ENCODE data around the gene ITGBL1.

ITGBL1 gene

DNA sequence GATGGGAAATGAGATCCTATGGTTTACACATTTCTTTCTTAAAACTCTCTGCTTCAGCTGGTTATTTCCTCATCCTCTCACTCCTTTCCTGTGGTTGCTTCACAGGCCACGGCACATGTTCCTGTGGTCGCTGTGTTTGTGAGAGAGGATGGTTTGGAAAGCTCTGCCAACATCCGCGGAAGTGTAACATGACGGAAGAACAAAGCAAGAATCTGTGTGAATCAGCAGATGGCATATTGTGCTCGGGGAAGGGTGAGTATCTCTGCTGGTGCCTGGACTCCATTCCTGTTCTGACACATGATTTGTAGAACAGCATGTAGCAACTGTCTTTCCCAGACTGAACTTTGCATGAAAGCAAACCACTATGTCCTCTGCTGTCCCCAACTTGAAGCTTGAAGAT, 254.2 kb downstream of the ITGBL1 start:
- DNase-seq: no peak

DNA sequence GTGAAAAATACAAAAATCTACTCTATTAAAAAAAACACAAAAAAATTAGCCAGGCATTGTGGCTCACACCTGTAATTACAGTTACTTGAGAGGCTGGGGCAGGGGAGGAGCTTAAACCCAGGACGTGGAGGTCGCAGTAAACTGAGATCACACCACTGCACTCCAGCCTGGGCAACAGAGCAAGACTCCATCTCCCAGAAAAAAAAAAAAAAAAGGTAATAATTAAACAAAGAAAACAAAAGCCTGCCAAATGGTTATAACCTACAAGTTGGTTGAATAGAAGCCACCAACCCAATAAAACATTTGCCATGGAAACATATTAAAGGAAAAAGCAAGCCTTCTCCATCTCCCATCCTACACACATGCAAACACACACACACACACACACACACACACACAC, 255.2 kb downstream of the ITGBL1 start:
- no peak for DNase-seq

DNA sequence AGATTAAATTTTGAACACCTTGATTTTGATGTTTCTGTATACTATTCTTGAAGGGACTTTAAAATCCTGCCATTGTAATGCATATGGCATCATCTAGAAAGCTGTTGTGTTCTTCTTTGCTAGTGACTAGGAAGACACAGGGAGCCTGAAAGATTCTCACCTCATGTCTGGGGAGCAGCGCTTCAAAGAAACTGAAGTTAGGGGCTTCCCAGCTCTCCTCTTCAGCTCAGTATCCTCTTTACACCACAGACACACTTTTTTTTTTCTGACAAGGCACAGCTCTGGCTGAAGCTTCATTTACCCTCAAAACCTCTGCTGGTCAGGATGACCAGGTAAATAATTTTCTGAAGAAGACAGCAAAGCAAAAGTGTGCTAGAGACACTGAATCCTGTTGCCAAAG, 255.6 kb downstream of the ITGBL1 start:
- DNase-seq: no peak

DNA sequence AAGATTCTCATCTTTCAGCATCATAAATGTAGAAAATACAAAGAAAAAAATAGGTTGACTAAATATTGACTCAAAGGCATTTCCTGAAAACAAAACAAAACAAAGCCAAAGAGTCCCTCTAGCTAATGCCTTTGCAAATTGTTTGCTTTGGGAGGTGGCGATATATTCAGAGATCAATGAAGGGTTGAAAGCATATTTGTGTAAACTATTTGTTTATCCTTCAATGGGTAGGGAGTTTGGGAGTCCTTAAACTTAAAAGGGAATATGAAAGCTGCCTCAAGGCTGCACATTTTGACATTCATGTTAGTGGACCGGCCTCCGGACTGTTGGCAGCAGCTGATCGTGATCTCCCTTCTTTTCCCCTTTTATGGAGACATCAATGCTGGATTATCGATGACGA, 257.5 kb downstream of the ITGBL1 start:
- DNase-seq: no peak

DNA sequence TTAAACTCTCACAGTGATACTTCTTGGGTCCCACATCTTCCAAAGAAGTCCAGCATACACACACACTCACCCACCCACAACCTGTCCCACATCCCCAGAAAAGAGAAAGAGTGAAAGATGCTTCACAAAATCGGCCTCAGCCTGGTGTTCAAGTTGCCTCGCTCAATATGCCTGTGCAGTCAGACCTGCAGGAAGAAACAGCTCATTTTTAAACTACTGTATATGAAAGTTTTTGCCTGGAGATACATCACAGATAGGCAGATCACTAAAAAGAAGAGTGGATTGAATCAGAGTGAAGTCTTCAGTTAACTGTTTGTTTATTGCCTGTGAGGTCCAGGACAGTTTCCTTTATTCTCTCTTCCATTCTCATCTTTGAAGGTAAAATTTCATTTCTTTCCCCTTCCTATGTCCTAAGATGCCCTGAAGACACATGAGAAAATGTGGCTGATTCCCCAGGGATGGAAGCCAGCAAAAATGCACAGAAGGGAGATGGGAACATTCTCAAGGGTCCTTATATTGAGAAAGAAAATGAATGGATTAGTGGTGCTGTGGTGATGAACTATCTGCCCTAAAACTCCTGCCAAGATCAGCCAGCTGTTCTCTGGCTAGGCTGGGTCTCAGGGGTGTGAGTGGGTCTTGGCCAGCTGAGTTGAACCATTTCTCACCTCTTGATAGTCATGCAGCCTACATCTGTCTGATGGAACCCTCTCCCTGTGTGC, 259.0 kb downstream of the ITGBL1 start:
- no peak for DNase-seq

DNA sequence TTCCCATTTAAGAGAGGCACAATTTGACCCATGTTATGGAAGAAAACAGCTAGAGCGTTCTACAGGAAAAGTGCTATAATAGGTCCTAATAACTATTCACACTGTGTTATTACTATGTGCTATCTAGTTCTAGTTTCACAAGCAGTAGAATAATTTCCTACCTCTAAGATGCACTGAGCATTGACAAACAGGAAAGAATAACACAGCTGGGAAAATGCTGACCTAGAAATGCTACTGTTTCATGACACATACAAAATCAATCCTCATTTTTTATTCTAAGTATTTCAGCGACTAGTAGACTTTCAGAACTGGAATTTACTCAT, 259.5 kb downstream of the ITGBL1 start:
- no peak for DNase-seq

DNA sequence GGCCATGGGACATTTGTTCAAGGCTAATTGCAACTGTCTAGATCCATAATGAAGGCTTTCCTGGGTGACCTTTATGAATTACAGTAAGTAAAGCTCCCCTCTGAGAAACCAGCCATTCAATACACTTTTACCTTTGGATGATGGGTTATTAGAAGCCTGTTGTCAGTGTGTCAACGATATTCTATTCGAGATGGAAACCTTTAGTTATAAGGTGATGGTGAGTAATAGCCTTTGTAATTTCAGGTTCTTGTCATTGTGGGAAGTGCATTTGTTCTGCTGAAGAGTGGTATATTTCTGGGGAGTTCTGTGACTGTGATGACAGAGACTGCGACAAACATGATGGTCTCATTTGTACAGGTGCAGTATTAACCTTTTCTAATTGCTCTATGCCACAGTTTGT, 261.7 kb downstream of the ITGBL1 start:
- DNase-seq: no peak

DNA sequence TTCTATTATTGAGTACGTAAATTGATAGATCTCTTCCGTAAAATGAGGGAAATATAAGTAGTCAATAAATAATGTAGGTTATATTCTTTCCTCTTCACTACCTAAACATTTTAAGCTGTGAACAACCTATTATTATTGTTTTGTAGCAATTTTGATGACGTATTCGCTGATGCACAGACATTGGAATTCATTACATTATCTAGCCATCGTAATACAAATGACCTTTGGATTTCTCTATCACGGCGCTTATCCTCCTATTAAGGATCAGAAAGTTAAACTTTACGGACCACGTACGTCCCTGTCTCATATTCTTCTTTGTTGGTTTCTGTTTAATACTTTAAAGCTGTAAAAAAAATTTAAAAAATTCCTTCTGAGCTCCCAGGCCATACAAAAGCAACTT, 264.9 kb downstream of the ITGBL1 start:
- no peak for DNase-seq

DNA sequence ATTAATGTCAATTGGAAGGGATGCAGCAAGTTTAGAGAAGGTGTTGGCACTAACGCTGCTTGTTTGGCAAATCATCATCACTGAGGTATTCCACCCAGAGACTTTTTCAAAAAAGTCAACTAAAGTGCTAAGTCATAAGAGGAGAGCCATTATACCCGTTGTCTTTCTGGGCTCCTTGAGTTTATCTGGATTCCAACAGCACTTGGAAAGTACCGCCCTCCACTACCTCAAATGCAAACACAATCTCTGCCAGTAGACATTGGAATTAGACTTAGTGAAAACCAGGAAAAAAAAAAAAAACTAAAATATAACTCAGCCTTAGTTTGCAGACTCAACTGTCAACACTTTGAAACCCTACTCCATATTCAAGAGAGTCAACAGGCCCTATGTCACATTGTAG, 266.0 kb downstream of the ITGBL1 start:
- no peak for DNase-seq

DNA sequence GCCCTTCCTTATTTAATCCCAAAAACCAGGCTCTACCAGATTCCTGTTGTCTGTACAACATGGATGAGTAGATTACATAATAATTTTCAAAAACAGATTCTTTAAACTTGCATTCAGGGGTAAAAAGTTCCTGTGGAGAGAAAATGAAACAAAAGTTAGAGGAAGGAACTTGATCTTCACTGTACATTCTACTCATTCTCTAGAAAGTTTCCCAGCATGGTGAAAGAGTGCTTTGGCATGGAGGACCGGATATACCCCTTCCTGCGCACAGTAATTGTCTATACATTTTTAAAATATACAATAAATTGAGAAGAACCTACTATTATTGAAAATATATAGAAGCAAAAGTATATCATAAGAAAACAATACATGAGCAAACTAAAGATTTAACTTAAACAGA, 274.2 kb downstream of the ITGBL1 start:
- no peak for DNase-seq

DNA sequence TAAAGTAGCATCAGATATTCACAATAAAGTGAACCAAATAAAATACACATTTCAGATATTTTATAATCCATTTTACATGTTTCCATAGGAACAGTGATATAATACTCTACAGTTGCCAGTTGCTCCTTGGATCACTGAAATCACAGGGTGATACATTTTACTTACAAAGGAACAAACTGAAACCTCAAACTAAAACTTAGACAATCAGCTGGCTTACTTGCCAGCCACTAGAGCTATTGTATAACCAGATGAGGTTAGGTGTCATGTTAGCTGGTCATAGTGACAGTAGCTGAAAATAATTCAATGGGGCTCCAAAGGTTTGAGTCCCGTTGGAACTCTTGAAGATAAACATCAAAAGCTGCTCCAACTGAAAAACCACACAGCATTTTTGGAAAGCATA, 274.6 kb downstream of the ITGBL1 start:
- no peak for DNase-seq

DNA sequence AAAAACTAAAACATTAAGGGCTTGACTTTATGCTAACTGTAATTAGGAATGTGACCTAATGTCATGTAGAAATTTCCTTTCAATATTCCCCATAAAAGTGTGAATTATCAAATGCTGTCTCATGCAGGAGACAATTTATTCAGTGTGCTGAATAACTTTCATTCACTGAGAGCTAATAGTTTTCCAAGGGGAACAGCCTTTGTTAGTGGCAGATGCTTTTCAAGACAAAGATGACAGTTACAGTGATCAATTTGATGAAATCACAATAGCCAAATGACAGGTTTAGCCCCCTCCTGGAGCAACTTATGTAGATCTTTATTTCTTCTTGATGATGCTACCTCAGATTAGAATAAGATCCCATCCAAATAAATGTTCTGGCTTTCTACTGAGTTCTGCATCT, 275.5 kb downstream of the ITGBL1 start:
- DNase-seq: no peak

DNA sequence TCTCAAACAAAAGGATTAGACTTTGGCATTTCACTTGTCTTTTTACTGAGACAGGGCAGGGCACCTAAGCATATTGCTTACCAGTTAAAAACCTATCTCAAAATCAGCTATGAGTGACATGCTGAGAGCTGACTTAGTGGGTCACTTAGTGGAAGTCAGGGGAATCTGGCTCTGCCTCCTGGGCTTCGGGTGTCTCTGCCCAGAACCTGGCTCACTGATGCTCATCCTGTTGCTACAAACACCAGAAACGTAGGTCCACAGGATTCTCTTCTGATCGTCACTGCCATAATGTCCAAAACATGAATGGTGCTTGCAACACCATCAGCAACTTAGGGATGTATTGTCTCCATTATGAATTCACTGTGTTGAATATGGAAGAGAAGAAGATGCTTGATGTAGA, 276.1 kb downstream of the ITGBL1 start:
- DNase-seq: no peak

DNA sequence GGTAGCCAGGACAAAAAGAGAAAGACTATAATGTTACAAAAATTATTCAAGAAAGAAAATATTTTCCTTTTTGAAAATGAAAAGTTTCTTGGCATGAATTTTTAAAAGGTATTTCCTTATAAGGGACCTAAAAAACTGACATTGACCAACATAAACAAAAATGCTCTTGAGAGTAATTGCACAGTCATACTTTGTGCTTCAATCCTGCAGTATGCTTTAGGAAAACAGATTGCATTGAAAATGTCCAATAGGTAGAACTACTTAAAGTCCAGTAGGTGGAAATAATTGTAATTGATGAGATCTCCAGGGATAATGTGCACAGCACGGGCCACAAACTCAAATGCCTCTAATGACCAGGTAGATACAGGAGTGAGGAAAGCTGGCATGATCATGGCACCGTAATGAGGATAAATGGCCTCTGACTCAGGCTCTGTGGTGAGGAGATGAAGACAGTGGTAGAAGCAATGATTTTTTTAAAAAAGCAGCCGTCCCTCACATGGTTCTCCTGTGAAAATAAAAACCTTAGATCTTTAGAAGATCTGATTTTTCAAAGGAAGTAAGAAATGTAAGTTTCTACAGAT, 278.0 kb downstream of the ITGBL1 start:
- DNase-seq: no peak

DNA sequence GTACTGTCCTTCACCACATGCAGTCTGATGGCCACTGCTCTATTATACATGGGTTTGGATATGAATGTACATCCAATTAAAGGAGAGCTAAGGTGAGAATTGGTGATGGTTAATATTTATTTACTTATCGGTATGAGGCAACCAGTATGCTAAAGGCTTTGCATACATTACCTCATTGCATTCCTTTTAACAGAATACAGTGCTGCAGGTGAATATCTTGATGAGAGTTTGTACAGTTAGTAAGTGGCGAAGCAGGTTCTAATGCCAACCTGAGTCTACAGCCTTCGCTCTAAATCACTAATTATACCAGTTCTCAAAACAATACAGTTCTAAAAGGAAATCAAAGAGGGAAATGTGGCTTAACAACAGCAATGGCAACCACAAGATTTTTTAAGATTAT, 284.1 kb downstream of the ITGBL1 start:
- no peak for DNase-seq

DNA sequence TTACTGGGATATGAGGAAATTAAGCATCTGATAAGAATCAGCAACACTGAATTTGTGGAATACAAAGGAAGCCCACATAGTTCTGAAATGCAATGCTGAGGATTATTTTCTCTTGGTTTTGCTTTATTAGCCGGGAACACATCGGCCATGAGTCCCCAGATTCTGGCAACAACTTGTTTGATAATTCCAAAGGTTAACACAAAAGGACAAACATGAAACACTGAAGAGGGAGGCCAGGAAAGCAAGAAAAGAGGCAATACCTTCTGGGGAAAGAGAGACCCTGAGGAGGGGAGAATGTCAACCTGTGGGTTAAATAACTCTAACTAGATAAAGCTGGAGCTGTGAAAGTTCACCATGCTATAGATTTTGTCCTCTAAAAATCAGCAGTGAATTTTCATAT, 285.9 kb downstream of the ITGBL1 start:
- no peak for DNase-seq

DNA sequence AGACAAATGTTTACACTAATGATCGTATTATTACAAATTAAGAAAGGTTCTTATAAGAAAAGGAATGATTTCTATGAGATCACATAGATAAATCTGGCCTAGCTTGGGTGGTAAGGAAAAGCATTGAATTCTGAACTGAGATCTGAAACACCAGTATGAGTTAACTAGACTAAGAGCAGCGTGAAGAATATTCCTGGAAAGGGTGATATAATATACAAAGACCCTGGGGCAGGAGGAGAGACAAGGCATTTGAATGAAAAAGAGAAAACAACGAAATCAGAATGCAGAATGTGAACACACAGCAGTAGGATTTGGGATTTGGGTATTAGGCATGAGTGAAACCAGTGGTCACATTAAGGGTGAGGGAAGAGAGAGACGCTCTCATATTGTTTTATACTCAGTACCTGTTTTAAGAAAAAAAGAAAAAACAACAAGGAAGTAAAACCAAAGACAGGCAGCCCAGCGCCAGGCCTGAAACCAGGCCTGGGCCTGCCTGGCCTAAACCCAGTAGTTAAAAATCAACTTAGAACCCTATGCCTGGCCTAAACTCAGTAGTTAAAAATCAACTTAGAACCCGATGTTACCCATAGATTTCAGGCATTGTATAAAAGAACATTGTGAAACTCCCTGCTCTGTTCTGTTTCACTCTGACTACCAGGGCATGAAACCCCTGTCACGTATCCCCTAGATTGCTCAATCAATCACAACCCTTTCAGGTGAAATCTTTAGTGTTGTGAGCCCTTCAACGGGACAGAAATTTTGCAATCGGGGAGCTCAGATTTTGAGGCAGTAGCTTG, 287.1 kb downstream of the ITGBL1 start:
- DNase-seq: no peak

DNA sequence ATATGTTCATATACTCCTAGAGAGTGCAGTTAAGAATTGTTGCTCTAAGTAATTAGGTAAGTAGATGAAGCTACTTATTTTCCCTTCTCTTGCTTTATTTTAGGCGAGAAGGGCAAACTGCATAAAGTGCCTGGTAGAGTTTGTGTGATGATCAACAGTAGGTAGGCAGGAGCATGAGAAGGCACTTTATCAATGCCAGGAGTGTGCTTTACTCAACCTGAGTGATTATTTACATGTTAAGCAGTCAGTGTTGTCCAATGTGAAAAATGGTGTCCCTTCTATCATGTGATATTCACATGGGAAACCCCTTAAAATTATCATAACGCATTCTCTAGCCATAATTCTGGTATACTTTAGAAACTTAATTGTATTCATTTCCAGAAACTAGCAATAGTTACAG, 294.0 kb downstream of the ITGBL1 start:
- DNase-seq: no peak

DNA sequence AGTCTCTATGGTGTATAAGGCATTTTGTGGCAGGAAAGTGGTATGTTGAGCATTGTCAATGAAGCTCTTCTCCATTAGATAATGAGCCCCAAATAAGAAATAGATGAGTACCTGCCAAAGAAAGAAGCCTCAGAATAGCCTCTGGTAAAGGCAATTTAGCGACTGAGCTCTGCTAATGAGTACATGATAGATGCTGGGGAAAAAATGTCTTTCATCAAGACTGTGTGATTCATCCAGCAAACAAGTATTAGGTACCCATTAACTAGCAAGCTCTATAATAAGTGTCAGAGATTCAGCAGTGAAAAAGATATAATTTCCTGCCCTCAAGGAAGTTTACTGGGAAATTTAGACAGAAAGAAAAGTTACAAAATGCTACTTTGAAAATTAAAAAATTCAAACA, 294.6 kb downstream of the ITGBL1 start:
- DNase-seq: no peak

DNA sequence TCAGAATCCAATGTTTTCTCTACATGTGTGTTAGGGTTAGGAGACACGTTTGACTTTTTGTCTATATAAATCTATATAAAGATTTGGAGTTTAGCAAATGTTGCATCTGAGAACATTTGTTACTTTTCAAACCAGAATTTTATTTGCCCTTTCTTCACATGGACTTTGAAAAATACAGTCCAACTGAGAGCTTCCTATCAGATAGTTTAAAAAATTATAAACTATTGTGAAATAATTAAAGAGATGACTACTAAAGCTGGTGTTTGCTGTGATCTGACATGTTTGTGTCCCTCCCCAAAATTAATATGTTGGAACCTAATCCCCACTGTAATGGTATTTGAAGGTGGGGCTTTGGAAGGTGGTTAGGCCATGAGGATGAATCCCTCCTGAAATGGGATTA, 297.1 kb downstream of the ITGBL1 start:
- DNase-seq: no peak

DNA sequence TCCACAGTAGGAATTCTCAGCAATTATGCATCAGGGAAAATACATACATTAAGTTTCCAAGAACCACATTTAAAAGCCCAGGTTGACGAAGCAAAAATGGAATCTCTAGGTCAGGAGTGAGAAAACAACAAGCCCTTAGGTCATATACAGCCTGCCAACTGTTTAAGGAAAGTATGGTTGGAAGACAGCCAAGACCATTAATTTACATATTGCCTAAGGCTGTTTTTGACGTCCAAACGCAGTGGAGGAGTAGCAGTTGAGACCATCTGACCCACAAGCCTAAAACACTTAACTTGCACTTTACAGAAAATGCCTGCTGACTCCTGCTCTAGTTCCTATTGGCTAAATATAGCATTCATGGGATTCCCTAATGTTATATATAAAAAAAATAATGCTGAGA, 299.0 kb downstream of the ITGBL1 start:
- DNase-seq: peak; percentile 97

DNA sequence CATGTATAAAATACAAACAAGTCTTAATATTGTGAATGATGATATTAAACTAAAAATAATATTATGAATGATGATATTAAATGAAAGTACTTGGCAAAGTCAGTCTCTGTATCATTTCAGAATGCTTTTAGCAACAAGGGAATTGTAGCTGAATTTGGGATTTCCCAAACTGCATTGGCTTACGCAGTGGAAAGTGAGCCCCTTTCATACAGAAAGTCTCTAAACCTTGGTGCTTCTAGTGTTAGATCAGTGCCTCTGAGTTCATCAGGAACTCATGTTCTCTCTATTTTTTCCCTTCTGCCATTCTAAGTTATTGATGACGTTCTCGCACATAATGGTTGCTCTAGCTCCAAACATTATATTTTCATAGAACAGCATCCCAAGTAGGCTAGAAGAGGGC, 300.0 kb downstream of the ITGBL1 start:
- DNase-seq: no peak

DNA sequence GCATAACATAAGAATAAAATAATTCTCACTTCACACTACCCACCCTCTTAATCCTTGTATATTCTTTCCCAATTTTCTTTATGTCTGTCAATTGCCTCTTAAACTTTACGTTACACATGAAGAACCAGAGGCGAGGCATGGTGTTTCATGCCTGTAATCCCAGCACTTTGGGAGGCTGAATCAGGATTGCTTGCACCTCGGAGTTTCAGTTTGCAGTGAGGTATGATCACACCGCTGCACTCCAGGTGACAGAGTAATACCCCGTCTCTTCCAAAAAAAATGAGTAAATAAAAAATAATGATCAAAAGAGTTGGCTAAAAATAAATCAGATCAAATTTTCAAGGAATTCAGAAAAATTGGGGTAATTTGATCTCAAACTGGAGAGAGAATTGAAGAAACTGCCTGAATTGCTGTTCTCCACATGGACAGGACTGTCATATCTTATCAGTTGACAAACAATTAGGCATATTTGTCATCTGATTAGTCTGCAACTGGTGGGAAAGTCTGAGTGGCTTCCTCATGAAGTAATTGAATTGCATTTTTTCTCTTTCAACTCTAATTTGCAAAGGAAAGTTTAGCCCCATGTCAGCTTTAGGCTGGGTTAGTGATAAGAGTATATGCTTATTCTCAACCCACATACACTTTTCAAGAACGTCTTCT, 302.9 kb downstream of the ITGBL1 start:
- DNase-seq: no peak

DNA sequence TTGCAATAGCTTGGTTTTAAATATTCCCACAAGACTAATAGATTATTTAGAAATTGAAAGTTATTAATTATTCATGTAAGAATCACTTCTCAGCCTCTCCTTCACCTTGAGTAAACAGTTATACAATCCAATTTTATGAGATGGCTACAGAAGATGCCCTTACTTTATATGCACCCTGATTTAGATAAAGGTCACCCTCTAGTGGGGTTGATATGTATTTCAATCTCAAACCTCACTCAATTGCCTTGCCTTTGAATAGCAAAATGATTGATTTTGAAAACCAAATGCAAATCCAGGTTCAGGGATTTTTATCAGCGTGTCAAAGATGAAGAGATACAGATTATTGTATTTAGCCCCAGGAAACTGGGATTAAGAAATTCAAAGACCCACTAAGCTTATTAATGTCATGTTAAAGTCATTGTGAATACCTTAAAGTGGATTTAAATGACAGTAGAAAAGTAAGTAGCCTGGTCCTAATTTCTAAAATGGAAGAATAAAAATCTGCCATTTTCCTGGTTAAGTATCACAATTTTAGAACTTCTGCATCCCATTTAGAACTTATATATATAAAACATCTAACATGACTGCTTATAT, 305.1 kb downstream of the ITGBL1 start:
- DNase-seq: peak; percentile 93
